Measurements from ENCODE around the gene BMAL1.

The BMAL1 gene

DNA sequence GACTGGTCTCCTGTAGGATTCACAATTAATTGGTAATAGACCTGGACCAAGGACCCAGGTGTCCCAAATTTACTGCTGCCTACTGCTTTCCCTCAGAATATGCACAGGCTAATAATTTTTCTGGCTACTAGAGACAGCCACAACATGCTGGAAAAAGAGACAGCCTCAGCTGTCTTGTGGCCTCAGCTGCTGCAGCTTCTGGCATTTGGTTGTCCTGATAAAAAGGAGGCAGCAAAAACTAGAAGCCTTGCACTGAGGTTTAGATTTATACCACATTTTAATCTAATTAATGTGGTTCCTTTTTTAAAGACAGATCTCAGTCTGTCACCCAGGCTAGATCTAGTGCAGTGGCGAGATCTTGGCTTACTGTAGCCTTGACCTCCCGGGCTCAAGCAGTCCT is 95.6 kb downstream of the BMAL1 start:
- Histone ChIP-seq H3K9me3 (no peaks in the 10 kb centered on the region), H3K27me3 (no peaks in the 10 kb centered on the region), H3K4me3 (ENCODE audit: low read depth, low read length) (no peak overlapping the region), H3K4me1 (no peaks in the 10 kb centered on the region), H3K36me3 (no peaks in the 10 kb centered on the region)
- TF ChIP-seq, protein P1, sequence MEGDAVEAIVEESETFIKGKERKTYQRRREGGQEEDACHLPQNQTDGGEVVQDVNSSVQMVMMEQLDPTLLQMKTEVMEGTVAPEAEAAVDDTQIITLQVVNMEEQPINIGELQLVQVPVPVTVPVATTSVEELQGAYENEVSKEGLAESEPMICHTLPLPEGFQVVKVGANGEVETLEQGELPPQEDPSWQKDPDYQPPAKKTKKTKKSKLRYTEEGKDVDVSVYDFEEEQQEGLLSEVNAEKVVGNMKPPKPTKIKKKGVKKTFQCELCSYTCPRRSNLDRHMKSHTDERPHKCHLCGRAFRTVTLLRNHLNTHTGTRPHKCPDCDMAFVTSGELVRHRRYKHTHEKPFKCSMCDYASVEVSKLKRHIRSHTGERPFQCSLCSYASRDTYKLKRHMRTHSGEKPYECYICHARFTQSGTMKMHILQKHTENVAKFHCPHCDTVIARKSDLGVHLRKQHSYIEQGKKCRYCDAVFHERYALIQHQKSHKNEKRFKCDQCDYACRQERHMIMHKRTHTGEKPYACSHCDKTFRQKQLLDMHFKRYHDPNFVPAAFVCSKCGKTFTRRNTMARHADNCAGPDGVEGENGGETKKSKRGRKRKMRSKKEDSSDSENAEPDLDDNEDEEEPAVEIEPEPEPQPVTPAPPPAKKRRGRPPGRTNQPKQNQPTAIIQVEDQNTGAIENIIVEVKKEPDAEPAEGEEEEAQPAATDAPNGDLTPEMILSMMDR (IDR thresholded peaks at IDR 0.05; ENCODE audit: low read depth, low read length) = no peak
- no peak for DNase-seq

DNA sequence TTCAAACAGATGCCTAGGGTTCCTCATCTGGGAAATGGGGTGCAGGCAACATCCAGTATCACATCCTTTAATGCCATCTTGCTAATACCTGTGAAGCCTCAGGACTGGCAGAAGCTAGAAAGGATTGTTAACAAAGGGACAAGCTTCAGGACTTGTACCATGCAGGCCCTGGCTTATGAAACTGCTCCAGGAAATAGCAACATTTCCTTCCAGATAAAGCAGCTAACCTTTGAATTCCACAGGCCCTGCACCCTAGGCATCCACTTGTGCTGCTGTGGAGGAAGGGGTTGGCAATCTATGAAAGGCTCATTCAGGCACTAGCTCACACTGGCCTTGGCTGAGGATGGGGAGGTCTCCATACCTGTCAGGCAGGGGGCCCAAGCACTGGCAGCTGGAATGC is 98.2 kb downstream of the BMAL1 start:
- no peaks in the 10 kb centered on the region for H3K36me3 ChIP-seq

DNA sequence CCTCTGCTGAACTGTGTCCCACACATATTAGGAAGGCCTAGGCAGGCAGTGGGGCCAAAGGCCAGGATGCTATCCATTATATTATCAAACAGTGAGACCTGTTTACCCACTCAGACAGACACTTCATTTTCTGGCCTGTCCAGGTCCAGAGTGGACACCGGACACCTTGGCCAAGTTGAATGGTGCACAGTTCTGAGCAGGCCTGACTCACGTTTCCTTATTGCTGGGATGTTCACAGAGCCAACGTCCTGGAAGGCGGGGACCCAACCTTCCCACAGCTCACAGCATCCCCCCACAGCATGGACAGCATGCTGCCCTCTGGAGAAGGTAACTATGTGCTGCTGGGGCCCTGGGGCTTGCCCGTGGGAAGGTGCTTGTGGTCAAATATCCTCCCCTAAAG is 98.8 kb downstream of the BMAL1 start:
- TF ChIP-seq, protein P1 (IDR thresholded peaks at IDR 0.05; ENCODE audit: low read depth, low read length) = no peak
- no peaks in the 10 kb centered on the region for H3K36me3 ChIP-seq
- no peaks in the 10 kb centered on the region for H3K9me3 ChIP-seq
- no peaks in the 10 kb centered on the region for H3K27me3 ChIP-seq
- DNase-seq = no peak
- H3K4me1 ChIP-seq = no peaks in the 10 kb centered on the region
- H3K4me3 ChIP-seq (ENCODE audit: low read depth, low read length) = no peak overlapping the region

More for the DNA sequence above, 98.2 kb downstream of the BMAL1 start:
- no peak for DNase-seq
- Histone ChIP-seq H3K27me3 (no peaks in the 10 kb centered on the region), H3K4me1 (no peaks in the 10 kb centered on the region), H3K4me3 (ENCODE audit: low read depth, low read length) (no peak overlapping the region), H3K9me3 (no peaks in the 10 kb centered on the region)
- TF ChIP-seq, protein P1 (IDR thresholded peaks at IDR 0.05; ENCODE audit: low read depth, low read length) = no peak

DNA sequence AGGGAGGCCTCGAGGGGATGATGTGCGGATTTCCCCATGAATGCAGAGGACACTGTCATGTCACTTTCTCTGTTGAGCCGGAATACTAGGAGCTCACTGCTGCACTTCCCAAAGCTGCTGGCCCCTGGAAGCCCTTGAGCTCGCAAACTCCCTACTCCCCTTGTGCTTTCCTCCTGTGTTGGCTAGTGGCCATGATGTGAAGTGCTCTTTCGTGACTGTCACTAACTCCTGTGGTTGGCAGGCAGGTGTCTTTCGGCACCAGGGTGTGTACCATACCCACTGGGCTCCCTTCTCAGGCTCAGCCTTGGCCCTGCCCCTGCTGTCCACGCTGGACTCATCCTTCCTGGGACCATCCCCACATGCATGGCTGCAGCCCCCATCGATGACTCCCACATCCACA is 99.2 kb downstream of the BMAL1 start:
- TF ChIP-seq, protein P1 (IDR thresholded peaks at IDR 0.05; ENCODE audit: low read depth, low read length) = no peak
- no peaks in the 10 kb centered on the region for H3K27me3 ChIP-seq
- H3K4me1 ChIP-seq = no peaks in the 10 kb centered on the region
- H3K4me3 ChIP-seq (ENCODE audit: low read depth, low read length) = no peak overlapping the region
- DNase-seq = no peak
- H3K36me3 ChIP-seq = no peaks in the 10 kb centered on the region
- no peaks in the 10 kb centered on the region for H3K9me3 ChIP-seq

DNA sequence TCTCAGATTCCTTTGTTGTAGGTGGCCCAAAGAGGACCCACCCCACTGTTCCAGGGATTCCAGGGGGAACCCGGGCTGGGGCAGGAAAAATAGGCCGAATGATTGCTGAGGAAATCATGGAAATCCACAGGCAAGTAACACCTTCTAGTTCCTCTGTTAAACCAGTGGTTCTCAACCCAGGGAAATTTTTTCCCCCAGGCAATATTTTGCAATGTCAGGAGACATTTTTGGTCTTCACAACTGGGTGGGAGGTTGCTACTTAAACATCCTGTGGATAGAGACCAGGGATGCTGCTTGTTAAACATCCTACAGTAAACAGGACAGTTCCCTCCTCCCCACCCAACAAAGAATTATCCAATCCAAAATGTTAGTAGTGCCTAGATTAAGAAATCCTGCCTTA is 100.7 kb downstream of the BMAL1 start:
- no peaks in the 10 kb centered on the region for H3K36me3 ChIP-seq
- H3K4me3 ChIP-seq (ENCODE audit: low read depth, low read length) = no peak overlapping the region
- no peak for DNase-seq
- no peaks in the 10 kb centered on the region for H3K4me1 ChIP-seq
- H3K27me3 ChIP-seq = no peaks in the 10 kb centered on the region
- TF ChIP-seq, protein P1 (IDR thresholded peaks at IDR 0.05; ENCODE audit: low read depth, low read length) = no peak
- no peaks in the 10 kb centered on the region for H3K9me3 ChIP-seq

DNA sequence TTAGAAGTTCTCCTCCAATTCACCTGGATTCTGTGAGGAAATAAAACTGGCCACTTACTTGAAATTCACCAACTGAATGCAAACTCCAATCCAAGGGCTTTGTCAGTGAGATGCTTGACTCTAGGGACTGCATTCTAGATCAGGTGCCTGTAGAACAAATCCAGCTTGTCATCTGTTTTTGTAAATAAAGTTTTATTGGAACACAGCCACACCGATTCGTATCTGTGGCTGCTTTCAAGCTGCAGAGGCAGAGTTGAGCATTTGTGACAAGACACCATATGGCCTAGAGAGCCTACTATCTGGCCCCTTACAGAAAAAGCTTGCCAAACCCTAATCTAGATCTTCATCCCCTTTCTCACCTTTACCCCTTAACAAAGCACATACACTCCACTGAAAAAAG is 103.1 kb downstream of the BMAL1 start:
- no peak overlapping the region for H3K4me3 ChIP-seq (ENCODE audit: low read depth, low read length)
- no peaks in the 10 kb centered on the region for H3K36me3 ChIP-seq
- H3K27me3 ChIP-seq = no peaks in the 10 kb centered on the region
- TF ChIP-seq, protein P1 (IDR thresholded peaks at IDR 0.05; ENCODE audit: low read depth, low read length) = no peak
- DNase-seq = no peak
- no peaks in the 10 kb centered on the region for H3K9me3 ChIP-seq
- no peaks in the 10 kb centered on the region for H3K4me1 ChIP-seq

Measured in BE2C (cell line).